Duodenal mucosa (tissue), 2 donors: ENCODE data around the gene TSHZ2.

Experiments used
- H3K27ac ChIP-seq: one replicate; pipeline ENCODE4 v1.7.0; 2013; ENCODE audit warnings: low read depth, low read length
- H3K27me3 ChIP-seq, 2 donors: one replicate each; pipeline ENCODE4 v1.7.0; 2013; ENCODE audit warnings: low read length in 2 of 2, control low read depth in 1 of 2; ENCODE audit not compliant: insufficient read depth in 2 of 2, control insufficient read depth in 1 of 2
- H3K36me3 ChIP-seq, 2 donors: one replicate each; pipeline ENCODE4 v1.7.0; 2013; ENCODE audit warnings: low read length in 2 of 2, control low read depth in 1 of 2; ENCODE audit not compliant: insufficient read depth in 2 of 2, control insufficient read depth in 1 of 2
- H3K4me1 ChIP-seq, 2 donors: one replicate each; pipeline ENCODE4 v1.7.0; 2013; ENCODE audit warnings: low read length in 2 of 2, control low read depth in 1 of 2; ENCODE audit not compliant: insufficient read depth in 2 of 2, control insufficient read depth in 1 of 2
- H3K4me3 ChIP-seq, 2 donors: one replicate each; pipeline ENCODE4 v1.7.0; 2013; ENCODE audit warnings: low read length in 2 of 2, low read depth in 1 of 2
- H3K9ac ChIP-seq, 2 donors: one replicate each; pipeline ENCODE4 v1.7.0; 2013; ENCODE audit warnings: low read length in 2 of 2, low read depth in 1 of 2
- H3K9me3 ChIP-seq, 2 donors: one replicate each; pipeline ENCODE4 v1.7.0; 2013; ENCODE audit warnings: low read length in 2 of 2, control low read depth in 1 of 2; ENCODE audit not compliant: control insufficient read depth in 1 of 2

Gene TSHZ2

DNA sequence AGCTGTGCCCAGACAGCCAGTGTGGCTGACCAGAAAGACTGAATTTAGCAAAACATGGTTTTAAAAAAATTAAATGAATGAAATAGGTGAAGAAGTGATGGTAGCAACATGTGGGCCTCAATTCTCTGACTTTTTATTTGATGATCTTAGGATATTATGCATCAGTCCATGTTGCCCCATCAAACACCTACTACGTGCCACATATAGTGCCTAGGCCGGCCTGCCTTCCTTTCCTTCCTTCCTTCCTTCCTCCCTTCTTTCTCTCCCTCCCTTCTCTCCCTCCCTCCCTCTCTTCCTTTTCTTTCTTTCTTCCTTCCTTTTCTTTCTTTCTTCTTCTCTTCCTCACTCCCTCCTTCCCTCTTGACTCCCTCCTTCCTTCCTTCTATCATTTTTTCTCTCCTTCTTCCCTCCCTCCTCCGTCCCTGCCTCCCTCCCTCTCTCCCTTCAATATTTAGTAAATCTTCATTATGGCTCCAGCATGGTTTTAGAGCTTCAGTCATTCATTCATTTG is 209.8 kb downstream of the TSHZ2 start:
- Histone ChIP-seq H3K9ac (no peak overlapping the region), H3K27ac (no peak overlapping the region), H3K36me3 (no peaks in the 10 kb centered on the region), H3K9me3 (no peaks in the 10 kb centered on the region), H3K27me3 (no peaks in the 10 kb centered on the region), H3K4me1 (no peaks in the 10 kb centered on the region), H3K4me3 (no peak overlapping the region)

DNA sequence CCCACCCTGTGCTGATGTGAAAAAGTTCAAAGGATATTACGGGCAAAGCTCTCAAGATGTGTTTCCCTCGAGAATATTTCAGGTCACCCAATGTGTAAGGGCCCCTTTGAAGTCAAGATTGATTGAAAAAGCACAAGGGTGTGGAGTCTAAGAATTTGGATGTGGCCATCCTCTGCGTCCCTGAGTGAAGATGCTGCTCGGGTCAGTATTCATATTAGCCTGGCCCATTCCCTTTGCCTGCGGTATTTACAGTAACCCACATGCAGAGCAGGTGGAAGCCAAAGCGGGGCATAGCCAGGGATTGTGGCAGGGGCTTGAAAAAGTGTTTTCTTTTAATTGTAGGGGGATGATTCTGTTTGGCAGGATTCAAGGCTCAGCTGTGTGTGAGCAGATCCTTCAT is 211.0 kb downstream of the TSHZ2 start:
- Histone ChIP-seq H3K4me1 (no peaks in the 10 kb centered on the region), H3K27ac (no peak overlapping the region), H3K9ac (no peak overlapping the region), H3K4me3 (no peak overlapping the region), H3K36me3 (no peaks in the 10 kb centered on the region), H3K9me3 (no peaks in the 10 kb centered on the region), H3K27me3 (no peaks in the 10 kb centered on the region)

DNA sequence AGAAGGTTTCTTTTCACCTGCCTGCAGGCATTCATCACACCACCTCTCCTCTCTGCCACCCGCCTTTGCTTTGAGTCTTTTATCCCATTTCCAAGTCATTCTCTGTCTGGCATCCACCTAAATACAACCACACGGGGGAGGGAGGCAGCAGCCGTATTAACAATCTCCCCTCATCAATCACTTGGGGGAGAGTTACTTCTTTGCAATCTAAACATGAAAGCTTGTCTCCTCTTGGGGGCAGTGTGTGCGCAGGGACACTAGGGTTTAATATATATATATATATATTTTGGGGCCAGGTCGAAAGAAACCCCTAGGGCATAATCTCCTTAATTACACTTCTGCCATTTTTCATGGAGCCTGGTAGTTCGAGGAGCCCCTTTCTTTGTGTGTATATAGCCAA is 214.5 kb downstream of the TSHZ2 start:
- H3K4me1 ChIP-seq: no peaks in the 10 kb centered on the region

DNA sequence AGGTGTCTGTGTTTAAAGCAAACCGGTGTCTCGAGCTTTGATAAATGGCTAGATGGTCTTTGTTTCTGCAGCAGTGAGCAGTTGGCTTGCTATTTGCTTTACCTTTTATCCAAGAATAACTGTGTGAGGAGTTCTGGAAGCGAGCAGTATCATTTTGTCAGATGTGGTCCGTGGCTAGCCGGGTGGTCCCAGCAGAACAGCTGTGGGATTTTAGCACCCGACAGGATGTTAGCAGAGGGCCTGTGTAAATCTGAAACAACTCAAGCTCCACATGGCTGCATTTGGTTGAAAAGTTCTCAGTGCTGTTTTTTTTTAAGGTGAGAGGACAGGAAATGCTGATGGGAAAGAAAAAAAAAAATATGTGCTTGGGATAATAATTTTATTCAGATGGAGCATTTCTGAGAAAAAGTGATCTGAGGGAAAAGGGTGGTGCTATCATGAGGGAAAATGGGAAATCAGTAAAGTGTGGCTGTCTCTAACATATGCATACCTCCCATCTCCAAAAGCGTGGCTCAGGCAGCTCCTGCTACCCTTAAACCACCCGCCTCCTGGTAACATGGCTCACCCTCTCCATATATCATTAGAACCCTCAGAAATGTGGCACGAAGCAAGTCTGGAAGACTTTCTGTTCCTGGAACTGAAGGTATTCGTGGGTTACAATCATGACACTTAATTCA is 215.4 kb downstream of the TSHZ2 start:
- no peak overlapping the region for H3K4me3 ChIP-seq
- H3K9me3 ChIP-seq: no peaks in the 10 kb centered on the region
- H3K27me3 ChIP-seq: no peaks in the 10 kb centered on the region

More for the DNA sequence above, 214.5 kb downstream of the TSHZ2 start:
- Histone ChIP-seq H3K4me3 (no peak overlapping the region), H3K9ac (no peak overlapping the region), H3K36me3 (no peaks in the 10 kb centered on the region), H3K27ac (no peak overlapping the region), H3K27me3 (no peaks in the 10 kb centered on the region), H3K9me3 (no peaks in the 10 kb centered on the region)

GRCh38 chr20:53190225-53190624 is 218.1 kb downstream of the TSHZ2 start:
- H3K27me3 ChIP-seq: no peaks in the 10 kb centered on the region

More for the DNA sequence above, 215.4 kb downstream of the TSHZ2 start:
- Histone ChIP-seq H3K9ac (no peak overlapping the region), H3K27ac (no peak overlapping the region), H3K36me3 (no peaks in the 10 kb centered on the region), H3K4me1 (no peaks in the 10 kb centered on the region)

GRCh38 chr20:53191957-53192356 is 219.8 kb downstream of the TSHZ2 start:
- Histone ChIP-seq H3K4me3 (no peak overlapping the region), H3K27ac (no peak overlapping the region), H3K36me3 (no peaks in the 10 kb centered on the region), H3K4me1 (no peaks in the 10 kb centered on the region), H3K9me3 (no peaks in the 10 kb centered on the region), H3K9ac (no peak overlapping the region), H3K27me3 (no peaks in the 10 kb centered on the region)

More at GRCh38 chr20:53190225-53190624, 218.1 kb downstream of the TSHZ2 start:
- no peak overlapping the region for H3K9ac ChIP-seq
- H3K9me3 ChIP-seq: no peaks in the 10 kb centered on the region
- H3K36me3 ChIP-seq: no peaks in the 10 kb centered on the region
- no peak overlapping the region for H3K4me3 ChIP-seq
- no peak overlapping the region for H3K27ac ChIP-seq
- no peaks in the 10 kb centered on the region for H3K4me1 ChIP-seq

DNA sequence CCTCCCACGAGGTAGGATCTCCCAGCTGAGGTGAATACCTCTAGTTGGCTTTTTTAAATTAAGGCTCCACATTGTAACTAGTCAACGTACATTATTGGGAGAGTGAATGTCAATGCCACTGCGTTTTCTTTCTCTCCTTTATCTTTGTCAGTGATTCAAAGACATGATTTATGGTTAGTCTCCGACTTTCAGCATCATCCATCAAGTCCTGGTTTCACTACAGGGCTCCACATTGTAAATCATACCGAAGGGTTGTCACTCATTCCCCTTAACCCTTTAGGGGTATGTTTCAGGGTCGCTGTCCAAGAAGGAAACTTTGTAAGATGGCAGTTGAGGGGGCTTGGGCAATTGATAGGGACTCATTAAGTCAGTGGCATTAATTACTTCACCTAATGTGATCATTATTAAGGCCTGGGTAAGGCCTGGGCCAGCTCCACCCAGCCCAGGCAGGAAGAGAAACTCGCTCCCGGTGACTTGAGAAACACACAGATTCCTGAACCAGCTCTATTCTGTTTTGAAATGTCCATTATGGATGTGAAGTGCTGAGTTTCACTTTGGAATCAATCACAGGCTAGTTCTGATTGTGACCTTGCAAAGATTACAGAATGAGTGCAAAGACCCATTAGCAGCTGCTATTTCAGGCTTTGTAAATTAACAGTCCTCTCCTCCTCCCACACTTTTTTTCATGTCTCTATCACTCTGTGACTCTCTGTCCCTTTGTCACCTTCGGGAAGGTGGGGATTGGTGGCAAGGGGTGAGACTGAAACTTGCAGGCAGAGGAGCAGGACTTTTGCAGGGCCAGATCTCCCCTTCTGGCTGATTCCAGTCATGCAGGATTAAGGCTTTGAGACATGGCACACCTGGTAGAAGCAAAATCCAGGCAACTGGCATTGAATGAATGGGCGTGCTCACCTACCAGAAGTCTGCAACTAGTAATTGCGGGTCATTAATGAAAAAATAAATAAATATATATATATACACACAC is 222.4 kb downstream of the TSHZ2 start:
- Histone ChIP-seq H3K4me3 (no peak overlapping the region), H3K4me1 (no peaks in the 10 kb centered on the region), H3K36me3 (no peaks in the 10 kb centered on the region), H3K27ac (no peak overlapping the region), H3K9me3 (no peaks in the 10 kb centered on the region), H3K9ac (no peak overlapping the region), H3K27me3 (no peaks in the 10 kb centered on the region)

GRCh38 chr20:53195876-53196610 is 223.9 kb downstream of the TSHZ2 start:
- no peaks in the 10 kb centered on the region for H3K36me3 ChIP-seq
- no peak overlapping the region for H3K27ac ChIP-seq
- H3K9ac ChIP-seq: no peak overlapping the region
- no peak overlapping the region for H3K4me3 ChIP-seq
- H3K27me3 ChIP-seq: no peaks in the 10 kb centered on the region
- H3K4me1 ChIP-seq: no peaks in the 10 kb centered on the region
- H3K9me3 ChIP-seq: no peaks in the 10 kb centered on the region

DNA sequence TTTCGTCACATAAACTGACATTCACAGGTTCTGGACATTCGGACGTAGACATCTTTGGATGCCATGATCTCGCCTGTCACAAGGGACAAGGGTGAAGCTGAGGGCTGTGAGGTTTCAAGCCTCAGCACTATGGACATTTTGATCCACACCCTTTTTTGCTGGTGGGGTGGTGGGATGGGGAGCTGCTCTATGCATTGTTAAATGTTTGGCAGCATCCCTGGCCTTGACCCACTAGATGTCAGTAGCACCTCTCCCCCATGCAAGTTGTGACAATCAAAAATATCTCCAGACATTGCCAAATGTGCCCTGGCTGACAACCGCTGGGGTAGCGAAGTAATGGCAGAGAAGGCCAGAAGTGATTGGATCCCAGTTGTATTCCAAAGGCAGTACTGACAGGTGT is 229.4 kb downstream of the TSHZ2 start:
- H3K9ac ChIP-seq: no peak overlapping the region
- H3K9me3 ChIP-seq: no peaks in the 10 kb centered on the region
- no peaks in the 10 kb centered on the region for H3K27me3 ChIP-seq
- no peak overlapping the region for H3K27ac ChIP-seq
- H3K36me3 ChIP-seq: no peaks in the 10 kb centered on the region
- no peaks in the 10 kb centered on the region for H3K4me1 ChIP-seq
- no peak overlapping the region for H3K4me3 ChIP-seq
